Sigmoid colon (tissue), 3 donors: ENCODE data around the gene SLC44A1.

Source experiments
- CTCF ChIP-seq, 4 experiments: fragments of 450-650 bp in 3 of 4; fragments of 200-600 bp in 1 of 4; IDR thresholded peaks; one replicate each; pipeline ENCODE4 v1.5.1; 2016 to 2019; ENCODE audit warnings: antibody characterized with exemption in 4 of 4, mild to moderate bottlenecking in 3 of 4, moderate library complexity in 2 of 4
- POLR2A ChIP-seq, 2 donors: fragments of 450-650 bp; IDR thresholded peaks; one replicate each; pipeline ENCODE4 v1.6.1; 2016; ENCODE audit warnings: antibody characterized with exemption in 2 of 2, mild to moderate bottlenecking in 2 of 2, moderate library complexity in 2 of 2

GRCh38 chr9:105311306-105311705 is 66.9 kb downstream of the SLC44A1 start:
- TF ChIP-seq CTCF (IDR thresholded peaks at IDR 0.05) = no peak
- no peak for TF ChIP-seq POLR2A (IDR thresholded peaks at IDR 0.05)
